ENCODE results near the gene TMEM80.

TMEM80 gene

GRCh38 chr11:748007-748359, 52.4 kb downstream of the TMEM80 start:
- DNase-seq = no peak

DNA sequence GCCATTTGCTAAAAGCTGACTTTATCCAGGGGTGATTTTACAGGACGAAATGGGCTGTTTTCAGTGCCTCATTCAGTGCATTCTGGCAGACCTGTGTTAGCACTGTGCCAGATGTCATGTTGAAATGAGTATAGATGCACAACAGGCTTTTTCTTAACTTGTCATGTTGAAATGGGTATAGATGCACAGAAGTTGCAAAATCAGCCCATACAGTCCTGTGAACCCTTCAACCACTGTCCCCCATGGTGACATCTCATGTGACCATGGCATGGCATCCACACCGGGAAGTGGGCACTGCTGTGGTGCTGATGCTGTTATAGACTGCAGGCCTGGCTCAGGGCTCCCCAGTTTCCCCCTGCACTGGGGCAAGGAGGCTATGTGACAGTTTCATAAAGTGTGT, 54.1 kb downstream of the TMEM80 start:
- DNase-seq = no peak
